ENCODE results near the gene DDX10. TPM values are rescaled to one million over a fixed set of nuclear protein-coding genes. Genes with fewer than 3 reads are reported as not detected.

Gene DDX10
- total RNA-seq, 1 experiment from 2014 or later, result 28.5 TPM

DNA sequence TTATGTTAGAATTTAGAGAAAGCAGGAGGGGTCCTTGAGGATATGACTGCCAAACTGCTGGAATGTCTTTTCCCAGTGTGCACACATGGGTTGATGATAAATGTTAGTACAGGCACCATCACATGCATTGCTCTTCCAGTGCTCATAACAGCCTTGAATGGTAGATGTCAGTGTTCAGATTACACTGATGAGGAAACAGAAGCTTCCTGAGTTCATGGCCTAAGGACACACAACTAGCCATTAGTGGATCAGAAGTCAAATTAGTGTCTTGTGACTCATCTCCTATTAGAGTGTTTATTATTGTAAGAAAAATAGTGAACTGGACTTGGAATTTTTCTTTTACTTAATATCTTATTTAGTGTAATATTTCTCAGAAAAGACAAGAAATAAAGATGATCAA lies 241.5 kb downstream of the DDX10 start:
- peak; percentile 83 for DNase-seq (ENCODE audit: low read depth)

DNA sequence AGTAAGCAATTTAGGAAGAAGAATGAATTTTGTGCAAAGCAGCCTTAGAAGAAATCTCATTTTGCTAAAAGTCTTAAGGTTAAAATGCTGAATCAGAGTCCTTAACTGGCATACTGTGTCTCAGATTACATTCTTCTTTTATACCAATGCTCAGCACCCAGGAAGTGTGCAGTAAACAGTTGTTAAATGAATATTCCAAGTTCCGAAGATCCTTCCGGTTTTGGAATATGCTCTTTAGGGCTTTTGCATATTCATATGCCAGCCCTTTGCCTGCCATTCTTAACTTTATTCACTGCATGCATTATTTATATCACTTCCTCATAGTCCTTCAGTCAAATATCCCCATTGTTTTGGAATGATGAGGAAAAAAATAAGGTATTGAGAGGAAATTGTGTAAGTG lies 242.0 kb downstream of the DDX10 start:
- DNase-seq (ENCODE audit: low read depth), result peak; percentile 59

DNA sequence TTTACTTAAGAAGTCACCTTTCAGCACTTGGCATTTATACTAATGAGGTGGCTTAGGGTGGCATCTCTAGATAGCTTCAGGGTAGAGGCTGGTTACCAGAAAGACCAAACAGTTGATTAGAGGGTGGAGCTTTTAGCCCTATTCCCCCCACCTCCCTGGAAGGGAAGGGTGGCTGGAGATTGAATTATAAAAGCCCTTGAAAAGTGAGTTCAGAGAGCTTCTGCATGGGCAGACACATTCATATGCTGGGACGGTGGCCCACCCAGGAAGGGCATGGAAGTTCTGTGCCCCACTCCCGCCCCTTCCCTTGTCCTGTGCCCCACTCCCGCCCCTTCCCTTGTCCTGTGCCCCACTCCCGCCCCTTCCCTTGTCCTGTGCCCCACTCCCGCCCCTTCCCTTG lies 244.2 kb downstream of the DDX10 start:
- DNase-seq (ENCODE audit: low read depth), result no peak

DNA sequence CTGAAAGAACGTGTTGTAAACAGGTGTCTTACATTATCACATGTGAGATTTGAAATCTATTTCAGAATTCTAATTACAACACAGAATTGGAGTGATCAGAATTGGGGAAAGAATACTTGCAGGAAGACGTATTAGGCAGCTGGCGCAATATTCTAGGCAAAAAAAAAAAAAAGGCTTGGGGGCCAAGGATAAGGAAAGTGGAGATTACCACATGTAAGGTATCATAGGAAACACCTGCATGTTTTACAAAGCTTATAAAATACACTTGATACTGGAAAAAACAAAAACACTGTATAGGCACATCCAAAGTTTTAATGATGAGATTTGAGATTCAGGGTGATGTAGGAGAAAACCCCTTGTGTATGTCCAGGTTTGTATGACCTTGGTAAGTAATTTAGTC lies 245.1 kb downstream of the DDX10 start:
- DNase-seq (ENCODE audit: low read depth), result no peak

DNA sequence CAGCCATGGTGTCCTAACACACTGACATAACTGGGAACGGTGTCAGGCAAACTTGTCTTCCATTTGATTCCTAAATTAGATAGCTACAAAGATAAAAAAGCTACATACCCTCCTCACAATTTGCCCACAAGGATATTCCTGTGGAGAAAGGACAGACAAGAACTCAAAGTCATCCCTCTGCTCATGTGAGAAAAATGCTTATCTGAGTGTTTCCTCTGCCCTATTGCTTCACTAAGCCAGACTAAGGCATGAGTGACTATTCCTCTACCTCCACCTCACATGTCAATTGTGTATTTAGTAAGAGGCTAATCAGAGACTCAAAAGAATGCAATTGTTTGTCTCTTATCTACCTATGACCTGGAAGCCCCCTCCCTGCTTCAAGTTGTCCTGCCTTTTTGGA lies 247.7 kb downstream of the DDX10 start:
- no peak for DNase-seq (ENCODE audit: low read depth)

DNA sequence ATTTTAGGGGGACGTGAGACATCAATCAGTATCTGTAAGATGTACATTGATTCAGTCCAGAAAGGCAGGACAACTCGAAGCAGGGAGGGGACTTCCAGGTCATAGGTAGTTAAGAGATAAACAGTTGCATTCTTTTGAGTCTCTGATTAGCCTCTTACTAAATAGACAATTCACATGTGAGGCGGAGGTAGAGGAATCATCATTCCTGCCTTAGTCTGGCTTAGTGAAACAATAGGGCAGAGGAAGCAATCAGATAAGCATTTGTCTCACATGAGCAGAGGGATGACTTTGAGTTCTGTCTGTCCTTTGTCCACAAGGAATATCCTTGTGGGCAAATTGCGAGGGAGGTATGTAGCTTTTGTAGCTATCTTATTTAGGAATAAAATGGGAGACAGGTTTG lies 248.3 kb downstream of the DDX10 start:
- DNase-seq (ENCODE audit: low read depth), result no peak

DNA sequence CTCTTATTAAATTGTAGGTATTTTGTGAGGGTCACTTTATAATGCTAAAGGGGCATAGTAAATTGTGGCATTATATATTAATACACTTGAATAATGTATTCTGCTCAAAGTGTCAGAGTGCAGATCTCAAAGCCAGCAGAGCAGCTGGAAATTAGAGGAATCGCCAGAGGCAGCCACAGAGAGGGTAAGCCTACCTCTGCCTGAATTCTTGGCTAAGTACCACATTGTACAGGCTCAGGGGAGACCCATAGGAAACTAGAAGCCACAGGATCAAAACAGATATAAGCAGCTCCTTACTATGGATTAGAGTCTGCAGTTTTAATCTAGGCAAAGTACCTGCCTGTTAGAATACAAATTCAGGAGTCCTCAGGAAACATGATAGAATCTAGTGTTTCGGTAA lies 249.3 kb downstream of the DDX10 start:
- no peak for DNase-seq (ENCODE audit: low read depth)

DNA sequence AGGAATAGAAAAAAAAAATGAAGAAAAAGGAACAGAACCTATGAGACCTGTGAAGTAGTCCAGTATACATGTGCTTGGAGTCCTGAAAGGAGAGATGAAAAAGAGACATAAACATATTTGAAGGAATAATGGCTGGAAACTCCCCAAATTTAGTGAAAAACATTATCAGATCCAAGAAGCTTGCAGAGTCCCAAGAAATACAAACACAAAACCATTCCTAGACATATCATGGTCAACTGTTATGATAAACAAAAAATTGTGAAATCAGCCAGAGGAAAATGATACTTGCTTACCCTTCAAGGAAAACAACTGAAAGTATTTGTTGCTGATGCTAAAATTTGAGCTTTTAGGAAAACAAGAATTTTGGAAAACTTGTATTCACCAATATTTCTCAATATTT lies 250.1 kb downstream of the DDX10 start:
- DNase-seq (ENCODE audit: low read depth), result no peak

DNA sequence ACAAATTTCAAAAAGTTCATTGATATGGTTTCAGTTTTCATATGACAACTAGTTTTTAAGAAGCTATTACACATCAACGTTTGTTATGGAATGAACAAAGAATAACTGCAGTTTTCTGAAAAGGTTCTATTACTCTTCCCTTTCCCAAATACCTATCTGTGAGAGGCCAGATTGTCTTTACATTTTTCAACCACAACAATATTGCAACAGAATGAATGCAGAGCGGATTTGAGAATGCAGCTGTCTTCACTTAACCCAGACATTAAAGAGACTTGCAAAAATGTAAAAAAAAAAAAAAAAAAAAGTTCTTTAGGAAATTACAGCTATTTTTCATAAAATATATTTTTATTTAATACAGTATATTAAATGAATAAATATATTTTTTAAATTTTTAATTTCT lies 250.8 kb downstream of the DDX10 start:
- DNase-seq (ENCODE audit: low read depth), result no peak

DNA sequence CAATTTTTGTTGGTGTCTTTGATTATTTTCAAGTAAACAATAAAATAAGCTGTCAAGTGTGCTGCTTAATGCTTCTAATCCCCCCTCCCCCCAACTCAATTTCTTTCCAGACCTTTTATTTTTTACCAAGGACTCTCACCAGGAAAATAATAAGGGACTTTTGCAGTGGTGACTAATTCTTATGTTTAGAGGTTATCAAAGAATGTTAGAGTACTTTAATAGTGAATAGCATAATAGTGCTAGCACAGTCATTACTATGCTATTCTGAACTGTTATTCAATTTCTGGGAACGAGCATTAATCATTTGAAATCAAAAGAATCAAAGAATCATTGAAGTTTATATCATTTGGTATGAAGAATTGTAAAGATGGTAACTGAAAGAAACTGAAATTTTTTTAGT lies 251.4 kb downstream of the DDX10 start:
- DNase-seq (ENCODE audit: low read depth), result no peak

DNA sequence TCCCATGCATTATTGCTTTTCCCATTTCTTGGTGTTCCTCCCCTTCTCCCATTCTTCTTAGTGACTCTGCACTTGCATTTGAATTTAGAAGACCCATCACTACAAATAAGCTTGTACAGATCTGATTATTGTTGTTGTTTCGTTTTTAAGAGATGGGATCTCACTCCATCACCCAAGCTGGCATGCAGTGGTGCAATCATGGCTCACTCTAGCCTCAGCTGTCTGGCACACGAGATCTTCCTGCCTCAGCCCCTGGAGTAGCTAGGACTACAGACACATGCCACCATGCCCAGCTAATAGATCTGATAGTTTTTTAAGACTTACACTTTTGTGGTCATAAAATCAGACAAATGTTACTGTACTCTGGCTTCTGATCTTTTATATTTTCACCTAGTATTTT lies 252.1 kb downstream of the DDX10 start:
- peak; percentile 54 for DNase-seq (ENCODE audit: low read depth)

DNA sequence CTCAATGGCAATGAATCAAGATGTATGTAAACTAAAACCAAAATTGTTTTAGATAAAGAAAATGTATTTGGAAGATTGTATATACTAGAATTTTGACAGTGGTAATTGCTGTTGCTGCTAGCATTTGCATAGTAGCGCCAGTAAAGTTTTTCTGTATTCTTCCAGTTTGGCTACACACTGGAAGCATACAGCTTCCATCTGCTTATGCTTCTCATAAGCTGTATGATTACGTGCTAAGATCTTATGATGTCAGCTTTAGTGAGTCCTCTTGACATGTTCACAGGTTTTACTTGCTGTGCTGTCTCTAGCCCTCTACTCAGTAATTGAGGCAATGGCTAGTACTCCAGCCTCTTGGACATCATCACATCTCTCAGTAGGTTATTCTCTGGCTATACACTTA lies 256.3 kb downstream of the DDX10 start:
- no peak for DNase-seq (ENCODE audit: low read depth)

DNA sequence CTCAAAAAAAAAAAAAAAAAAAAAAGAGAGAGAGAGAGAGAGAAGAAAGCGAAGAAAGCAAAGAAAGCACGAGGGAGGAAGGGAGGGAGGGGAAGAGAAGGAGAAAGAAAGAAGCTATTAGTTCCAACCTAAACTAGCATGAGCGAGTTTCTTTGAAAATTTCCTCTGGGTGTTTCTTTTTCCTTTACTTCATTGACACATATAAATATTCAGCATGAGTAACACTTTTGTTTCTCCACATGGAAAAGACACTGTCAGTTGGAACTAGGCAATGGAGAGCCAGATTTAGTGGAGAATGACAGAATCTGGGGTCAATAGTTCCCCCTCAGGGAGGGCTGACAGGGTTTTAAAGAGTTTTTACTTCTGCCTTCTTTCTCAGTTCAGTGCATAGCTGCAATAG lies 257.4 kb downstream of the DDX10 start:
- DNase-seq (ENCODE audit: low read depth), result no peak

DNA sequence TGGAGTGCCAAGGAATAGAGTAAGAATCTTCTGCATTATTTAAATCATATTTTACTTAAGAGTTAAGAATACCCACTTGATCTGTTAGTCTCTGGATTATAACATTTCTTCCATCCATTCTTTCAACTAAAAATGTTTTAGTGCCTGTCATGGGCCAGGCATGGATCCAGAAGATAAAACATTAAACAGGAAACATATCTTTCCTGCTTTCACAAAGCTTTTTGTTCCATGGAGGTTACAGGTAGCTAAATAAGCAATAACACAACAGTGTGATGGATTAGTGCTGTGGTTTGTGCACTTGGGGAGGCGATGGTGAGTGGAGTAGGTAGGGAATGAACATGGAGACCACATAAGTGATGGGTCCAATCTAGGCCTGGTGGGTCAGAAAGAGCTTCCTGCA lies 258.5 kb downstream of the DDX10 start:
- DNase-seq (ENCODE audit: low read depth), result no peak

DNA sequence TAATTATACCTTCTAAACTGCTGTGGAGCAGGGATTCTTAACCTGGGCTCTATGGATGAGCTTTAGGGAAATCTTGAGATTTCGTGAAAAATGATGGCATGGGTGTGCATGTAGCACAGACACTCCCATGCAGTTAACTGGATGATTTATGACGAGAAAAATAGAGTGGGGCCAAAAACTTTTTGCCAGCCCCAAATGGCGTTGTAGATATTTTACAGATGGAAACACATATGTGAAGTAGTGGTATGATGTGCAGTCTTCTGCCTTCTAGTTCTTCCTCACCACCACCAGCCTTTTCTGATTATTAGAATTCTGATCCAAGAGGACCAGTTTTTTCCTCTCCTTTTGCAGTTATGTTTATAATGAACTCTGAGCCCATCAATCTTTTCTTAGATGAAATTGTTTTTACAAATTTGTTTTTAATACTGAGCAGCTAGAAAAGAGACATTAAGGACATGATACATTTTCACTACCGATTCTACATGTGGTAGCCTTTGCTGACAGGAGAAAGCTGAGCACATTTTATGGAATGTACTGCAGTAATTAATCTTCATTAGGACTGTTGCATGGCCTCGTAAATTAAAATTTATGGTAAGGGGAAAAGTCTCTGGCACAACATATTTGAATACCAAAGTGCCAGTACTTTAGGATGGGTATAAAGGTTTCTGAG lies 261.4 kb downstream of the DDX10 start:
- DNase-seq (ENCODE audit: low read depth), result no peak

DNA sequence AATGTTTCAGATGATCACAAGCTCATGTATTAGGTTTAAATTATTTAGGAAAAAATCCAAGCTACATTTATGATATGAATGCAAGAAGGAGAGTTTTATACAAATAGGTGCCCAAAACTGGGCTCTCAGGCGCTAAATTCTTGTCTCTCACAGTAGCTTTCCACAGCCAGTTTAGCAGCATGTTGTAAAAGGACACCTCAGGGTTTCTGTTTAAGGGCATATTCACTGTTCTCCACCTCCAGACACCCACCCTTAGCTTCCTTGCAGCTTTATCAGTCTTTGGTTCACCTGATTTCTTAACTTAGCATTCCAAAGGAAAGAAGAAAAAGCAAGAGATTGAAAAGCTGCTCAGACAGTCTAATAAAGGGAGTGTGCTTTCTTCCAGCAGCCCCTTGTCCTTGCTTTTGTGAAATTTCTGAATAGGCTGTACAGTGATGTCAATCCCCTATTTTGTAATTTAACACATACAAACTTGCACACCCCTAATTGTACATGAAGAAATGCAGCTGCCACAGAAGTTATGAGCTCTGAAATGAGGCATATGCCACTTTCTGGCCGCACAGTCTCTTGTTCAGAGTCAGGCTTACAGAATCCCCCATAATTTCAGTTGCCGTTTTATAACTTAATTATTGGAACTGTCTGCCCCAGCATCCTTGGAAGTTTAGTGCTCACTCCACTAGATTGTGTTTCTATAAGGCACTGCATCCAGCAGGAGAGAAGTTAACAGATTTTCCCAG lies 262.1 kb downstream of the DDX10 start:
- DNase-seq (ENCODE audit: low read depth), result no peak

DNA sequence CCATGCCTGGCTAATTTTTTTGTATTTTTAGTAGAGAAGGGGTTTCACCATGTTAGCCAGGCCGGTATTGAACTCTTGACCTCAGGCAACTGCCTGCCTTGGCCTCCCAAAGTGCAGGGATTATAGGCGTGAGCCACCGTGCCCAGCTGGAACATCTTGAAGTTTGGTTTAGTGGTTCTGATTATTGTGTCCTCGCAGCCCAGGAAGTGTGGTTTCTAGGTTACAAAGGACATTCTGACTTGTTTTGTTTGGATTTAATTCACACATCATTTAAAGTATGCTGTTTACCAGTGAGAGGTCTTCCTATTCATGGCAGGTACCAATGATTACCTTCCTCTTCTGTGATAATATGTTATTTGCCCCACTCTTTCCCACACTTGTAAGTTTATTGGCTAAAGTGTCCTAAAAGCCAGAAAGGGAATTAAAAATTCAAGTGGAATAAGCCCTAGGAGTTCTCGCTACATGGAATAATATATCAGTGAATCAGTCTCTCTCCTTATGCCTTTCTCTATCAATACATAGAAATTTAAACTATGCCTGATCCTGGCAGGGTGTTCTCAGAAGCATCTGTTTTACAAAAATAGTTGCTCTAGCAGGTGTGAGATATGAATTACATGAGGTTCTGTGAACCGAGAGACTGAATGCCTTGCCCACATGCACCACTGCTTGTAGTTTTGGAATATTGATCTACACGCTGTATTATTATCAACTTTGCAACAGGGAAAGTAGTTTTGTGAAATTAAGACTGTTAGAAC lies 263.1 kb downstream of the DDX10 start:
- peak; percentile 52 for DNase-seq (ENCODE audit: low read depth)

DNA sequence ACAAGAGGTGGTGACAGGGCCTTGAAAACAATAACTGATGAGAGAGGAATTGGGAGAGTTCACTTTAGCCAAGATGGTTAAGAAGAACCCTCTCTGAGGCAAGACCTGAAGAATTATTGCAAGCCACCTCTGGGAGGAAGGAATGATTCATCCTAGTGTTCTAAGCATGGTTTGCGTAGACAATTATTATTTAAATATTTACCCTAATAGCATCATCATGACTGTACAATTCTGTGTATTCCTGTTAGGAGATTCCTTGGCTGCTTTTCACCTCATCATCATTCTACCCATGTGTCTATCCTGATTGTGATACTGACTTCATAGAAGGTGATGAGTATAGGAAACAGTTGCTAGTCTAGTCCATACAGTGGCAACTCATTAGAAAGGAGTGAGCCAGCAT lies 264.4 kb downstream of the DDX10 start:
- DNase-seq (ENCODE audit: low read depth), result peak; percentile 80

DNA sequence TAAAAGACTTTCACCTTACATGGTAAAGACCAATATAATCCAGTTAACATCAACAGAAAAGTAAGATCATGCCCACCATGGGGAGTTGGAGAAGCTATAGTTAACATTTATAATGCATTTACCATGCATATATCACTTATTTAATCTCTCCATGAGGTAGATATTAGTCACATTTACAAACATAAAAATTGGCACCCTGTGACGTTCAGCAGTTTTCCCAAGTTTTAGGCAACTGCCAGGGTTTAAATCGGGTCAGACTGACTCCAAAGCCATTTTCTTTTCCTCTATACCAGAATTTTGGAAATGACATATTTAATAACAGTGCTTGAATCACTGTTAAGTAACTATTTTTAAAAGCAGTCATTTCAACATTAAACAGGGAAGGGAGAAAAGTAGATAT lies 266.3 kb downstream of the DDX10 start:
- no peak for DNase-seq (ENCODE audit: low read depth)

DNA sequence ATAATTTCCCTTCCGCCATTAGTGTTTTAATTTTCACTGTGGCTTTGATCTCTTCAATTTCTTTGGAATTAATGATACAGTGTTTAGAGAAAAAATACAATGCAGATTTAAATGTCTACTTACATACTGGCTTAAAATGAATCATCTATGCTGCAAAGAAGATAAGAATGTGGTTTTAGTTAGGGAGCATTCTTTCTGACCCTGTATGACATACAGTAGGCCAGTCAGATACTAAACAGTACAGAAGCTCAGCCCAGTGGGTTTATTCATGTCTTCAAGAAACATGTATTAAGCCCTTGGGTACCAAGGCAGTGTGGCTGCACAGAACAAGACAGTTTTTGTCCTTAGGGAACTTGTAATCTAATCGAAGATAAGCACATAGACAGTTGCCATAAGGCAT lies 268.8 kb downstream of the DDX10 start:
- no peak for DNase-seq (ENCODE audit: low read depth)

DNA sequence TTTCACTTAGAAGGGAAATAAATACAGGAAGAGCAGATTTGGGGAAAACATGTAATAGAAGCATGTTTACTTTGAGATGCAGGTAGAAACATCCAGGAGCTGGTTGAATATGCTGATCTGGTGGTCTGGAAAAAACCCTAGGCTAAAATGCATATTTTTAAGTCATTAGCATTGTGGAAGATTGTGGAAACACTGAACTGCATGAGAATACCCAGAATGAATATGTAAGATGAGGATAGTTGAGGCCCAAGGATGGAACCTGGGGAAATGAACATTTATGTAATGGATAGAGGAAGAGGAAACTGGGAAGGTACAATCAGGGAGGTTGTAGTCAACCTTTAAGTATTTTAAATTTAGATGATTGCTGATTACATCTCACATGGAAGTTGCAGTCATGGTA lies 269.4 kb downstream of the DDX10 start:
- DNase-seq (ENCODE audit: low read depth), result no peak

DNA sequence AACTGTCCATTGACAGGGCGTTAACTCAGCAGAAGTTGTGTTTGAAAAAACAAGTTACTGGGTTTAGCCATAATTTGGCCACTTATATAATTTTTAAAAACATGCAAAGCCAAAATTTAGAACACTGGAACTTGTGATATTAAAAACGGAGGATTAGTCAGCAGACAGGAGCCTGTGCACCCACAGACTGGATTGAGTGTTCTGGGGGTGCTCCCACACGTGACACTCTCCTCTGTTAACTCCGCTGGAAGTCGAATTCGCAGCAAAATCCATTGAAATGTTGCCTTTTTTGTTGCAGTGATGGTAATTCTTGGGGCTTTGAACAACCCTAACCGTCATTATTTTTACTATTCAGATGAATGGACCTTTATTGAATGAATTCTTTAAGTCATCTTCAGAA lies 269.8 kb downstream of the DDX10 start:
- DNase-seq (ENCODE audit: low read depth), result no peak

DNA sequence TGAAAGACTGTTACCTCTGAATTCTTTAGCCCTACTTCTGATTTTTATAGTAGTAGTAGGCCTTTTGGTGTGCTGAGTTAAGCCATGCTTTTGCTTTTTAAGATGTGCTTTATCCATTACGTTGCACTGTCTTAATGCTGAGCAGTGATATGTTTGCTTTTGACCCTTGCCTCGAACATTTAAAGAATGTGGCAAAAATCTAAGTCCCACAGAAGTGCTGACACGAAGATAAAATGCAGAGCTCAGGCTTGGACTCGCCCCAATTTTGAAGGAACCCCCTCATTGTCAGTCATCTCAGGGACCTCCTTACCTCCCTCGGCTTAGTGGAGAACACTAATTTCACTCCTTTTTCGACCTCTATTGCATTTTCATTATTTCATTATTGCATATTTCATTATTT lies 272.9 kb downstream of the DDX10 start:
- no peak for DNase-seq (ENCODE audit: low read depth)

Measured in LHCN-M2 (cell line).